ENCODE results near the gene WWOX. TPM values are rescaled to one million over a fixed set of nuclear protein-coding genes. Genes with fewer than 3 reads are reported as not detected.

WWOX gene
- total and polyA plus RNA-seq, 2 of the 13 experiments (the other 11 are each of a cell fraction or from before 2014, with no cell fraction given), result 9.1 to 37.4 TPM

DNA sequence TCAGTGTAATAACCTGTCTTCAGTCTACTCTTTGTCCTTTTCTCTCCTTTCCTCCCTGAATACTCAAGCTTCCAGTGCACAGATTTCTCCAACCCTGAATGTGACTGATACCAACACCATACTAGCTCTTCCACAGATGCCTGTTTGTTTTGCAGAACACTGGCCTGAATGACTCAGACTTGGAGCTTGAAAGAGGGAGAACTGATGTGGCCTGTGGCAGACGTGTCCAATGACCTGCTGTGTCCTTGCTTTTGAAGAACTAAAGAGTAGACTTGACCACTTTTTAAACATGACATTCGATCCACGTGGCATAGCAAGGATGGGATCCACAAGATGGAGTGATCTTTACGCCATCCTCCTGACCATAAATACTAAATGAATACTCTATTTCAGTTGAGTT, 361.0 kb downstream of the WWOX start (continued):
- TF ChIP-seq, protein P1, sequence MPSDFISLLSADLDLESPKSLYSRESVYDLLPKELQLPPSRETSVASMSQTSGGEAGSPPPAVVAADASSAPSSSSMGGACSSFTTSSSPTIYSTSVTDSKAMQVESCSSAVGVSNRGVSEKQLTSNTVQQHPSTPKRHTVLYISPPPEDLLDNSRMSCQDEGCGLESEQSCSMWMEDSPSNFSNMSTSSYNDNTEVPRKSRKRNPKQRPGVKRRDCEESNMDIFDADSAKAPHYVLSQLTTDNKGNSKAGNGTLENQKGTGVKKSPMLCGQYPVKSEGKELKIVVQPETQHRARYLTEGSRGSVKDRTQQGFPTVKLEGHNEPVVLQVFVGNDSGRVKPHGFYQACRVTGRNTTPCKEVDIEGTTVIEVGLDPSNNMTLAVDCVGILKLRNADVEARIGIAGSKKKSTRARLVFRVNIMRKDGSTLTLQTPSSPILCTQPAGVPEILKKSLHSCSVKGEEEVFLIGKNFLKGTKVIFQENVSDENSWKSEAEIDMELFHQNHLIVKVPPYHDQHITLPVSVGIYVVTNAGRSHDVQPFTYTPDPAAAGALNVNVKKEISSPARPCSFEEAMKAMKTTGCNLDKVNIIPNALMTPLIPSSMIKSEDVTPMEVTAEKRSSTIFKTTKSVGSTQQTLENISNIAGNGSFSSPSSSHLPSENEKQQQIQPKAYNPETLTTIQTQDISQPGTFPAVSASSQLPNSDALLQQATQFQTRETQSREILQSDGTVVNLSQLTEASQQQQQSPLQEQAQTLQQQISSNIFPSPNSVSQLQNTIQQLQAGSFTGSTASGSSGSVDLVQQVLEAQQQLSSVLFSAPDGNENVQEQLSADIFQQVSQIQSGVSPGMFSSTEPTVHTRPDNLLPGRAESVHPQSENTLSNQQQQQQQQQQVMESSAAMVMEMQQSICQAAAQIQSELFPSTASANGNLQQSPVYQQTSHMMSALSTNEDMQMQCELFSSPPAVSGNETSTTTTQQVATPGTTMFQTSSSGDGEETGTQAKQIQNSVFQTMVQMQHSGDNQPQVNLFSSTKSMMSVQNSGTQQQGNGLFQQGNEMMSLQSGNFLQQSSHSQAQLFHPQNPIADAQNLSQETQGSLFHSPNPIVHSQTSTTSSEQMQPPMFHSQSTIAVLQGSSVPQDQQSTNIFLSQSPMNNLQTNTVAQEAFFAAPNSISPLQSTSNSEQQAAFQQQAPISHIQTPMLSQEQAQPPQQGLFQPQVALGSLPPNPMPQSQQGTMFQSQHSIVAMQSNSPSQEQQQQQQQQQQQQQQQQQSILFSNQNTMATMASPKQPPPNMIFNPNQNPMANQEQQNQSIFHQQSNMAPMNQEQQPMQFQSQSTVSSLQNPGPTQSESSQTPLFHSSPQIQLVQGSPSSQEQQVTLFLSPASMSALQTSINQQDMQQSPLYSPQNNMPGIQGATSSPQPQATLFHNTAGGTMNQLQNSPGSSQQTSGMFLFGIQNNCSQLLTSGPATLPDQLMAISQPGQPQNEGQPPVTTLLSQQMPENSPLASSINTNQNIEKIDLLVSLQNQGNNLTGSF (CRISPR knock-in tag; IDR thresholded peaks at IDR 0.05), result no peak
- TF ChIP-seq, protein P2, sequence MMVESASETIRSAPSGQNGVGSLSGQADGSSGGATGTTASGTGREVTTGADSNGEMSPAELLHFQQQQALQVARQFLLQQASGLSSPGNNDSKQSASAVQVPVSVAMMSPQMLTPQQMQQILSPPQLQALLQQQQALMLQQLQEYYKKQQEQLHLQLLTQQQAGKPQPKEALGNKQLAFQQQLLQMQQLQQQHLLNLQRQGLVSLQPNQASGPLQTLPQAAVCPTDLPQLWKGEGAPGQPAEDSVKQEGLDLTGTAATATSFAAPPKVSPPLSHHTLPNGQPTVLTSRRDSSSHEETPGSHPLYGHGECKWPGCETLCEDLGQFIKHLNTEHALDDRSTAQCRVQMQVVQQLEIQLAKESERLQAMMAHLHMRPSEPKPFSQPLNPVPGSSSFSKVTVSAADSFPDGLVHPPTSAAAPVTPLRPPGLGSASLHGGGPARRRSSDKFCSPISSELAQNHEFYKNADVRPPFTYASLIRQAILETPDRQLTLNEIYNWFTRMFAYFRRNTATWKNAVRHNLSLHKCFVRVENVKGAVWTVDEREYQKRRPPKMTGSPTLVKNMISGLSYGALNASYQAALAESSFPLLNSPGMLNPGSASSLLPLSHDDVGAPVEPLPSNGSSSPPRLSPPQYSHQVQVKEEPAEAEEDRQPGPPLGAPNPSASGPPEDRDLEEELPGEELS (CRISPR knock-in tag; IDR thresholded peaks at IDR 0.05), result no peak
- TF ChIP-seq HOXD1 (CRISPR knock-in tag; IDR thresholded peaks at IDR 0.05) (no peak), SOX5 (CRISPR knock-in tag; IDR thresholded peaks at IDR 0.05; ENCODE audit: borderline replicate concordance) (no peak; the same call in 1 of the 2 replicates), ZNF24 (IDR thresholded peaks at IDR 0.05) (no peak), HNRNPL (IDR thresholded peaks at IDR 0.05; ENCODE audit: low read depth, low read length) (no peak), ZNF746 (CRISPR knock-in tag; IDR thresholded peaks at IDR 0.05) (no peak), REL (CRISPR knock-in tag; conservative IDR thresholded peaks at IDR 0.05) (no peak), ZNF33A (CRISPR knock-in tag; IDR thresholded peaks at IDR 0.05; ENCODE audit: borderline replicate concordance) (no peak), ZNF660 (CRISPR knock-in tag; IDR thresholded peaks at IDR 0.05; ENCODE audit: borderline replicate concordance, low read depth) (no peak), PPARG (CRISPR knock-in tag; conservative IDR thresholded peaks at IDR 0.05) (no peak), ZNF160 (CRISPR knock-in tag; IDR thresholded peaks at IDR 0.05) (no peak), ZFP90 (CRISPR knock-in tag; IDR thresholded peaks at IDR 0.05; ENCODE audit: borderline replicate concordance) (no peak), ZNF350 (CRISPR knock-in tag; IDR thresholded peaks at IDR 0.05; ENCODE audit: borderline replicate concordance, low read depth) (no peak), ZNF772 (CRISPR knock-in tag; IDR thresholded peaks at IDR 0.05) (no peak), RBM22 (optimal IDR thresholded peaks at IDR 0.05; ENCODE audit: low read length) (no peak), HDAC2 (CRISPR knock-in tag; IDR thresholded peaks at IDR 0.05) (peak; percentile 49; the same call in 1 of the 2 replicates), GTF2F1 (IDR thresholded peaks at IDR 0.05; ENCODE audit: low read length) (no peak), ZFP36L1 (CRISPR knock-in tag; IDR thresholded peaks at IDR 0.05) (no peak)
- TF ChIP-seq, protein P3, sequence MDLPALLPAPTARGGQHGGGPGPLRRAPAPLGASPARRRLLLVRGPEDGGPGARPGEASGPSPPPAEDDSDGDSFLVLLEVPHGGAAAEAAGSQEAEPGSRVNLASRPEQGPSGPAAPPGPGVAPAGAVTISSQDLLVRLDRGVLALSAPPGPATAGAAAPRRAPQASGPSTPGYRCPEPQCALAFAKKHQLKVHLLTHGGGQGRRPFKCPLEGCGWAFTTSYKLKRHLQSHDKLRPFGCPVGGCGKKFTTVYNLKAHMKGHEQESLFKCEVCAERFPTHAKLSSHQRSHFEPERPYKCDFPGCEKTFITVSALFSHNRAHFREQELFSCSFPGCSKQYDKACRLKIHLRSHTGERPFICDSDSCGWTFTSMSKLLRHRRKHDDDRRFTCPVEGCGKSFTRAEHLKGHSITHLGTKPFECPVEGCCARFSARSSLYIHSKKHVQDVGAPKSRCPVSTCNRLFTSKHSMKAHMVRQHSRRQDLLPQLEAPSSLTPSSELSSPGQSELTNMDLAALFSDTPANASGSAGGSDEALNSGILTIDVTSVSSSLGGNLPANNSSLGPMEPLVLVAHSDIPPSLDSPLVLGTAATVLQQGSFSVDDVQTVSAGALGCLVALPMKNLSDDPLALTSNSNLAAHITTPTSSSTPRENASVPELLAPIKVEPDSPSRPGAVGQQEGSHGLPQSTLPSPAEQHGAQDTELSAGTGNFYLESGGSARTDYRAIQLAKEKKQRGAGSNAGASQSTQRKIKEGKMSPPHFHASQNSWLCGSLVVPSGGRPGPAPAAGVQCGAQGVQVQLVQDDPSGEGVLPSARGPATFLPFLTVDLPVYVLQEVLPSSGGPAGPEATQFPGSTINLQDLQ (CRISPR knock-in tag; IDR thresholded peaks at IDR 0.05), result no peak
- TF ChIP-seq, protein P4, sequence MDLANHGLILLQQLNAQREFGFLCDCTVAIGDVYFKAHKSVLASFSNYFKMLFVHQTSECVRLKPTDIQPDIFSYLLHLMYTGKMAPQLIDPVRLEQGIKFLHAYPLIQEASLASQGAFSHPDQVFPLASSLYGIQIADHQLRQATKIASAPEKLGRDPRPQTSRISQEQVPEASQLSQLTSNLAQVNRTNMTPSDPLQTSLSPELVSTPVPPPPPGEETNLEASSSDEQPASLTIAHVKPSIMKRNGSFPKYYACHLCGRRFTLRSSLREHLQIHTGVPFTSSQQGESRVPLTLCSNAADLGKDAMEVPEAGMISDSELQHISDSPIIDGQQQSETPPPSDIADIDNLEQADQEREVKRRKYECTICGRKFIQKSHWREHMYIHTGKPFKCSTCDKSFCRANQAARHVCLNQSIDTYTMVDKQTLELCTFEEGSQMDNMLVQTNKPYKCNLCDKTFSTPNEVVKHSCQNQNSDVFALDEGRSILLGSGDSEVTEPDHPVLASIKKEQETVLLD (CRISPR knock-in tag; IDR thresholded peaks at IDR 0.05; ENCODE audit: low read depth), result no peak
